A673 (cell line): ENCODE results near the gene ERVFRD-1.

ENCODE experiments used
- EZH2 ChIP-seq: fragments of 200-600 bp; sonication (generic); IDR thresholded peaks from 2 replicates; pipeline ENCODE4 v1.6.1; 2017; ENCODE audit warnings: borderline replicate concordance, low read depth, mild to moderate bottlenecking, mixed read lengths, antibody characterized with exemption, low read length; ENCODE audit not compliant: poor library complexity, severe bottlenecking
- TF ChIP-seq, protein P1 (sequence below): fragments of 300-800, 200-600 bp; sonication (generic); conservative IDR thresholded peaks from 2 replicates; pipeline ENCODE4 v1.5.1; 2017; ENCODE audit warnings: low read depth, mild to moderate bottlenecking, antibody characterized with exemption, low read length, moderate library complexity, mixed read lengths

DNA sequence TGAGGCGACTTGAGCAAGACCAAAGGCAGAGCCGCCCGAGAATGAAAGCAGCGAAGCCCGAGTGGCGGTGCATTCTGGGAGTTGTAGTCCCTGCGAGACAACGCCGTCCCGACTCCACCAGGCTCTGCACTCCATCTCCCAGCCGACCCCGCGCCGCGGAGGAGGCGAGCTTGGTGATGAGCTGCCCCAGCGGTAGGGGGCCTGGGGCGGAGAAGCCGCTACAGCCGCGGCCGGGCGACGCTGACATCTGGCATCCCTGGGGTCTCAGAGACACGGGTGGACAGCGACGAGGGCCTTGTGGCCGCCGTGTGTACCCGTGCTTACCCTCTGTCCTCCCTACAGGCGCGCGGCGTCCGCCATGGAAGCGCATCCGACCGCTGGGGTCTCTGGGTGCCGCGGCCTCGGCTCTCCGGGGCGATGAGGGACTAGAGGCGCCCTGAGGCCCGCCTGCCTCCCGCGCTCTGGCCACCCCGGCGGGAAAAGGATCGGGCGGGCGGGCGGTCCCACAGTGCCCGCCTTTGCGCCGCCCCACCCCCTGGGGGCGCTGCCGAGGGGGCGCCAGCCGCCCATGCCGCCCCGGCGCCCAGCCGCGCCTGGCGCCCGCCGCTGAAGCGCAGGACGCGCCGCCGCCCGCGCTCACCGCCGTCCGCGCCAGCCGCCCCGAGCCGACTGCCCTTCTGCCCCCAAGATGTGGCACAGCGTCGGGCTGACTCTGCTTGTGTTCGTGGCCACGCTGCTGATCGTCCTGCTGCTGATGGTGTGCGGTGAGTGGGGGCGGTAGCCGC lies 17.7 kb downstream of the ERVFRD-1 start, which contains the start of gene SMIM13:
- TF ChIP-seq, protein P1, sequence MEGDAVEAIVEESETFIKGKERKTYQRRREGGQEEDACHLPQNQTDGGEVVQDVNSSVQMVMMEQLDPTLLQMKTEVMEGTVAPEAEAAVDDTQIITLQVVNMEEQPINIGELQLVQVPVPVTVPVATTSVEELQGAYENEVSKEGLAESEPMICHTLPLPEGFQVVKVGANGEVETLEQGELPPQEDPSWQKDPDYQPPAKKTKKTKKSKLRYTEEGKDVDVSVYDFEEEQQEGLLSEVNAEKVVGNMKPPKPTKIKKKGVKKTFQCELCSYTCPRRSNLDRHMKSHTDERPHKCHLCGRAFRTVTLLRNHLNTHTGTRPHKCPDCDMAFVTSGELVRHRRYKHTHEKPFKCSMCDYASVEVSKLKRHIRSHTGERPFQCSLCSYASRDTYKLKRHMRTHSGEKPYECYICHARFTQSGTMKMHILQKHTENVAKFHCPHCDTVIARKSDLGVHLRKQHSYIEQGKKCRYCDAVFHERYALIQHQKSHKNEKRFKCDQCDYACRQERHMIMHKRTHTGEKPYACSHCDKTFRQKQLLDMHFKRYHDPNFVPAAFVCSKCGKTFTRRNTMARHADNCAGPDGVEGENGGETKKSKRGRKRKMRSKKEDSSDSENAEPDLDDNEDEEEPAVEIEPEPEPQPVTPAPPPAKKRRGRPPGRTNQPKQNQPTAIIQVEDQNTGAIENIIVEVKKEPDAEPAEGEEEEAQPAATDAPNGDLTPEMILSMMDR, result peak; percentile 42
- no peak for TF ChIP-seq EZH2
